ENCODE results near the gene YEATS2.

Gene YEATS2

GRCh38 chr3:183819831-183820230 lies 122.2 kb downstream of the YEATS2 start:
- H3K4ac ChIP-seq (ENCODE audit: low read depth, low read length) = no peak overlapping the region
- no peak overlapping the region for H3K14ac ChIP-seq (ENCODE audit: low read length)
- no peak overlapping the region for H2BK120ac ChIP-seq (ENCODE audit: insufficient read depth, low read length, poor library complexity)
- H3K23ac ChIP-seq (ENCODE audit: low read length) = no peak overlapping the region
- no peak overlapping the region for H4K8ac ChIP-seq (ENCODE audit: low read depth, low read length)
- no peak overlapping the region for H2AFZ ChIP-seq (ENCODE audit: insufficient read depth, low read length, poor library complexity)
- no peaks in the 10 kb centered on the region for H3K79me1 ChIP-seq (ENCODE audit: low read length)
- H4K91ac ChIP-seq (ENCODE audit: low read depth, low read length) = no peak overlapping the region
- H3K4me2 ChIP-seq (ENCODE audit: low read length) = no peak overlapping the region
- H3K9ac ChIP-seq (ENCODE audit: low read length) = no peak overlapping the region
- H3K36me3 ChIP-seq (ENCODE audit: control insufficient read depth in 1 of 2, insufficient read depth in 2 of 2, low read length in 2 of 2) = peaks cover 8 to 24% of the 10 kb centered on the region in 2 experiments
- H3K9me3 ChIP-seq (ENCODE audit: insufficient read depth, low read depth, low read length) = no peaks in the 10 kb centered on the region
- DNase-seq = no peak
- H2BK12ac ChIP-seq (ENCODE audit: low read length) = no peak overlapping the region
- no peaks in the 10 kb centered on the region for H3K79me2 ChIP-seq (ENCODE audit: control insufficient read depth, insufficient read depth, low read length, poor library complexity)
- no peak overlapping the region for H2AK5ac ChIP-seq (ENCODE audit: low read length)
- H3K4me3 ChIP-seq (ENCODE audit: low read depth, low read length) = no peak overlapping the region
- no CpG with 5 or more reads among the region's 6 CpGs for WGBS (ENCODE audit: extremely low coverage, insufficient coverage, insufficient read length)
- H2BK5ac ChIP-seq (ENCODE audit: low read depth, low read length, poor library complexity) = no peak overlapping the region
- no peak overlapping the region for H3K18ac ChIP-seq (ENCODE audit: low read length)
- H3K27ac ChIP-seq (ENCODE audit: low read depth, low read length) = no peak overlapping the region
- H3K4me1 ChIP-seq (ENCODE audit: control insufficient read depth in 1 of 2, insufficient read depth in 2 of 2, low read length in 2 of 2) = peaks cover 6 to 8% of the 10 kb centered on the region in 2 experiments
- no peak overlapping the region for H4K12ac ChIP-seq (ENCODE audit: low read depth, low read length)
- H3K27me3 ChIP-seq (ENCODE audit: insufficient read depth, low read length) = no peaks in the 10 kb centered on the region

GRCh38 chr3:183822631-183823030 lies 125.0 kb downstream of the YEATS2 start:
- no peak overlapping the region for H2BK120ac ChIP-seq (ENCODE audit: insufficient read depth, low read length, poor library complexity)
- H3K27ac ChIP-seq (ENCODE audit: low read depth, low read length) = no peak overlapping the region
- H3K36me3 ChIP-seq (ENCODE audit: control insufficient read depth in 1 of 2, insufficient read depth in 2 of 2, low read length in 2 of 2) = peaks cover 0 to 2% of the 10 kb centered on the region in 2 experiments
- H3K4me1 ChIP-seq (ENCODE audit: control insufficient read depth in 1 of 2, insufficient read depth in 2 of 2, low read length in 2 of 2) = peaks cover 9 to 10% of the 10 kb centered on the region in 2 experiments
- no peak overlapping the region for H3K4me2 ChIP-seq (ENCODE audit: low read length)
- no peaks in the 10 kb centered on the region for H3K79me2 ChIP-seq (ENCODE audit: control insufficient read depth, insufficient read depth, low read length, poor library complexity)
- no peak overlapping the region for H4K8ac ChIP-seq (ENCODE audit: low read depth, low read length)
- no peaks in the 10 kb centered on the region for H3K27me3 ChIP-seq (ENCODE audit: insufficient read depth, low read length)
- no peak overlapping the region for H4K91ac ChIP-seq (ENCODE audit: low read depth, low read length)
- no peak overlapping the region for H4K12ac ChIP-seq (ENCODE audit: low read depth, low read length)
- H3K23ac ChIP-seq (ENCODE audit: low read length) = no peak overlapping the region
- no peak overlapping the region for H3K4ac ChIP-seq (ENCODE audit: low read depth, low read length)
- WGBS (ENCODE audit: extremely low coverage, insufficient coverage, insufficient read length) = no CpG with 5 or more reads among the region's 13 CpGs
- no peaks in the 10 kb centered on the region for H3K79me1 ChIP-seq (ENCODE audit: low read length)
- no peaks in the 10 kb centered on the region for H3K9me3 ChIP-seq (ENCODE audit: insufficient read depth, low read depth, low read length)
- DNase-seq = no peak
- H3K4me3 ChIP-seq (ENCODE audit: low read depth, low read length) = no peak overlapping the region
- H2BK12ac ChIP-seq (ENCODE audit: low read length) = no peak overlapping the region
- H2AK5ac ChIP-seq (ENCODE audit: low read length) = no peak overlapping the region
- no peak overlapping the region for H2BK5ac ChIP-seq (ENCODE audit: low read depth, low read length, poor library complexity)
- H2AFZ ChIP-seq (ENCODE audit: insufficient read depth, low read length, poor library complexity) = no peak overlapping the region
- H3K9ac ChIP-seq (ENCODE audit: low read length) = no peak overlapping the region
- H3K18ac ChIP-seq (ENCODE audit: low read length) = no peak overlapping the region
- H3K14ac ChIP-seq (ENCODE audit: low read length) = no peak overlapping the region

GRCh38 chr3:183823963-183824362 lies 126.4 kb downstream of the YEATS2 start:
- DNase-seq = no peak
- no peak overlapping the region for H3K18ac ChIP-seq (ENCODE audit: low read length)
- no peaks in the 10 kb centered on the region for H3K79me2 ChIP-seq (ENCODE audit: control insufficient read depth, insufficient read depth, low read length, poor library complexity)
- no CpG with 5 or more reads among the region's 5 CpGs for WGBS (ENCODE audit: extremely low coverage, insufficient coverage, insufficient read length)
- H3K23ac ChIP-seq (ENCODE audit: low read length) = no peak overlapping the region
- no peak overlapping the region for H3K4me3 ChIP-seq (ENCODE audit: low read depth, low read length)
- no peak overlapping the region for H3K9ac ChIP-seq (ENCODE audit: low read length)
- H2AK5ac ChIP-seq (ENCODE audit: low read length) = no peak overlapping the region
- H3K14ac ChIP-seq (ENCODE audit: low read length) = no peak overlapping the region
- H4K12ac ChIP-seq (ENCODE audit: low read depth, low read length) = no peak overlapping the region
- no peak overlapping the region for H4K91ac ChIP-seq (ENCODE audit: low read depth, low read length)
- no peak overlapping the region for H3K4me2 ChIP-seq (ENCODE audit: low read length)
- H3K9me3 ChIP-seq (ENCODE audit: insufficient read depth, low read depth, low read length) = no peaks in the 10 kb centered on the region
- peaks cover 9 to 10% of the 10 kb centered on the region in 2 experiments for H3K4me1 ChIP-seq (ENCODE audit: control insufficient read depth in 1 of 2, insufficient read depth in 2 of 2, low read length in 2 of 2)
- no peak overlapping the region for H3K27ac ChIP-seq (ENCODE audit: low read depth, low read length)
- H2BK5ac ChIP-seq (ENCODE audit: low read depth, low read length, poor library complexity) = no peak overlapping the region
- H4K8ac ChIP-seq (ENCODE audit: low read depth, low read length) = no peak overlapping the region
- H2BK12ac ChIP-seq (ENCODE audit: low read length) = no peak overlapping the region
- H2BK120ac ChIP-seq (ENCODE audit: insufficient read depth, low read length, poor library complexity) = no peak overlapping the region
- no peaks in the 10 kb centered on the region for H3K27me3 ChIP-seq (ENCODE audit: insufficient read depth, low read length)
- H3K79me1 ChIP-seq (ENCODE audit: low read length) = no peaks in the 10 kb centered on the region
- H3K4ac ChIP-seq (ENCODE audit: low read depth, low read length) = no peak overlapping the region
- H2AFZ ChIP-seq (ENCODE audit: insufficient read depth, low read length, poor library complexity) = no peak overlapping the region
- H3K36me3 ChIP-seq (ENCODE audit: control insufficient read depth in 1 of 2, insufficient read depth in 2 of 2, low read length in 2 of 2) = peaks cover 0 to 6% of the 10 kb centered on the region in 2 experiments

- Histone ChIP-seq H2BK12ac (ENCODE audit: low read length) (no peak overlapping the region), H4K91ac (ENCODE audit: low read depth, low read length) (no peak overlapping the region), H3K9me3 (ENCODE audit: insufficient read depth, low read depth, low read length) (no peaks in the 10 kb centered on the region), H3K4me3 (ENCODE audit: low read depth, low read length) (peak overlapping the region; percentile 84), H2BK5ac (ENCODE audit: low read depth, low read length, poor library complexity) (no peak overlapping the region), H3K36me3 (ENCODE audit: control insufficient read depth in 1 of 2, insufficient read depth in 2 of 2, low read length in 2 of 2) (peaks cover 2 to 12% of the 10 kb centered on the region in 2 experiments), H3K4me2 (ENCODE audit: low read length) (peak overlapping the region; percentile 99), H4K12ac (ENCODE audit: low read depth, low read length) (no peak overlapping the region), H3K27me3 (ENCODE audit: insufficient read depth, low read length) (no peaks in the 10 kb centered on the region), H3K27ac (ENCODE audit: low read depth, low read length) (no peak overlapping the region), H2AK5ac (ENCODE audit: low read length) (no peak overlapping the region), H3K4ac (ENCODE audit: low read depth, low read length) (no peak overlapping the region), H3K9ac (ENCODE audit: low read length) (peak overlapping the region; percentile 79), H3K79me2 (ENCODE audit: control insufficient read depth, insufficient read depth, low read length, poor library complexity) (no peaks in the 10 kb centered on the region), H3K79me1 (ENCODE audit: low read length) (no peaks in the 10 kb centered on the region), H3K18ac (ENCODE audit: low read length) (no peak overlapping the region), H2AFZ (ENCODE audit: insufficient read depth, low read length, poor library complexity) (peak overlapping the region; percentile 74), H3K4me1 (ENCODE audit: control insufficient read depth in 1 of 2, insufficient read depth in 2 of 2, low read length in 2 of 2) (peaks cover 9 to 10% of the 10 kb centered on the region in 2 experiments), H3K14ac (ENCODE audit: low read length) (peak overlapping the region; percentile 11), H2BK120ac (ENCODE audit: insufficient read depth, low read length, poor library complexity) (no peak overlapping the region), H3K23ac (ENCODE audit: low read length) (no peak overlapping the region), H4K8ac (ENCODE audit: low read depth, low read length) (no peak overlapping the region)
- no peak for DNase-seq
- WGBS (ENCODE audit: extremely low coverage, insufficient coverage, insufficient read length) = no CpG with 5 or more reads among the region's 88 CpGs
These were observed 127.3 kb downstream of the YEATS2 start for GRCh38 chr3:183824761-183825455.
